Breast epithelium (tissue), 3 donors: ENCODE results near the gene PLCG2.

ENCODE experiments used
- CTCF ChIP-seq, 3 donors: fragments of 450-650 bp; IDR thresholded peaks; one replicate each; pipeline ENCODE4 v1.5.1; 2016 to 2017; ENCODE audit warnings: antibody characterized with exemption in 3 of 3, mild to moderate bottlenecking in 3 of 3, moderate library complexity in 3 of 3
- POLR2AphosphoS5 ChIP-seq, 3 donors: sonication (generic); formaldehyde crosslinking; IDR thresholded peaks; one replicate each; pipeline ENCODE4 v1.6.1; 2017; ENCODE audit warnings: antibody characterized with exemption in 3 of 3

DNA sequence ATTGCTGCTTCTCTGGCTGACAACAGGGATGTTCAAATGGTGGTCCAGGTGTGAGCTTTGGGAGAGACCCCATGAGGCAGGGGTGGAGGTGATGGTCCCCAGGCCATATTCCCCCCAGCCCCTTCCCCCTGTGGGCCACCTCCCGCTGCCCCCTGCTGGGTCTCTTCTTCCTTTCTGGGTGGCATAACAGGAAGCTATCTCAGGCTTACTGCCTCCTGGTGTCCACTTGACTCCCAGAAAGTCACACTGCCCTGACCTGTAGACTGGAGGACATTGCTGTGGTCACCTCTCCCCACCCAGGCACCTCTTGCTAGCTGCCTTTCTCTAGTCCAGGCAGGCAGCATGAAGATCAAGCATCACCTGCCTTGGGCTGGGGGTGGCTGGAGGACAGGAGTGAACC, 46.4 kb upstream of the PLCG2 start:
- TF ChIP-seq CTCF (IDR thresholded peaks at IDR 0.05), result no peak
- no peak for TF ChIP-seq POLR2AphosphoS5 (IDR thresholded peaks at IDR 0.05)
